Stomach (tissue), 9 donors: ENCODE results near the gene ILDR2. TPM values are rescaled to one million over a fixed set of nuclear protein-coding genes. Genes with fewer than 3 reads are reported as not detected.

ENCODE experiments used
- DNase-seq, 2 donors: peaks; one replicate each; pipeline versions ENCODE4 v3.0.0 to v3.0.0-alpha.2; 2013 to 2019
- H3K27ac ChIP-seq, 5 donors: fragments of 200-600 bp in 4 of 5; sonication (generic) in 4 of 5; one replicate each; pipeline ENCODE4 v1.5.1; 2013 to 2019; ENCODE audit warnings: mild to moderate bottlenecking in 1 of 5, moderate library complexity in 1 of 5
- H3K27me3 ChIP-seq, 3 donors: fragments of 200-600 bp; sonication (generic); one replicate each; pipeline ENCODE4 v1.5.1; 2017 to 2019; ENCODE audit warnings: mixed run types in 1 of 3
- H3K36me3 ChIP-seq, 4 donors: fragments of 200-600 bp; sonication (generic); 1 replicate in 3 of 4; 2 replicates in 1 of 4; pipeline ENCODE4 v1.5.1; 2016 to 2019
- H3K4me1 ChIP-seq, 4 donors: fragments of 200-600 bp; sonication (generic); one replicate each; pipeline ENCODE4 v1.5.1; 2016 to 2019
- H3K4me3 ChIP-seq, 4 donors: fragments of 200-600 bp; sonication (generic) in 3 of 4; one replicate each; pipeline ENCODE4 v1.5.1; 2016 to 2019; ENCODE audit warnings: mild to moderate bottlenecking in 1 of 4
- H3K9me3 ChIP-seq, 4 donors: fragments of 200-600 bp; sonication (generic); one replicate each; pipeline ENCODE4 v1.5.1; 2016 to 2019
- EP300 ChIP-seq: sonication (generic); formaldehyde crosslinking; IDR thresholded peaks from one replicate; pipeline ENCODE4 v1.6.1; 2017; ENCODE audit warnings: antibody characterized with exemption
- POLR2A ChIP-seq, 4 donors: fragments of 450-650 bp; IDR thresholded peaks; one replicate each; pipeline ENCODE4 v1.6.1; 2016; ENCODE audit warnings: antibody characterized with exemption in 4 of 4, control low read depth in 2 of 4, mild to moderate bottlenecking in 1 of 4, moderate library complexity in 1 of 4
- POLR2AphosphoS5 ChIP-seq, 3 donors: sonication (generic); formaldehyde crosslinking; IDR thresholded peaks; one replicate each; pipeline ENCODE4 v1.6.1; 2016; ENCODE audit warnings: antibody characterized with exemption in 3 of 3
- WGBS, 5 donors: extraction: QIAGEN DNeasy Blood & Tissue Kit in 3 of 5; methylation state at CpG; one replicate each; pipeline versions ENCODE4 v1.1.5 to v1.1.7; 2013 to 2018; 5-methylcytosine and 5-hydroxymethylcytosine counted together
- intact Hi-C: fragments of 100-400 bp; cut with DNase I; formaldehyde crosslinking; loops from one replicate; pipeline ENCODE4 v1.15.1; 2023; ENCODE audit warnings: low total_unique reads
- polyA plus RNA-seq, 3 donors: library from polyadenylated mRNA; stranded (reverse); fragments of 200-250 nt; gene quantifications; one replicate each; pipeline ENCODE4 v1.2.3, GENCODE V29; 2013
- total RNA-seq, 5 donors: library from RNA; depleted of rRNA; stranded (reverse); fragments of >200 nt; gene quantifications; one replicate each; pipeline versions ENCODE4 v1.1.0 to v1.2.3, GENCODE V29; 2014 to 2016
- TF ChIP-seq, protein P1 (sequence below), 7 experiments: fragments of 450-650 bp in 4 of 7; fragments of 200-600 bp in 3 of 7; sonication (generic) in 3 of 7; IDR thresholded peaks; one replicate each; pipeline ENCODE4 v1.5.1; 2016 to 2019; ENCODE audit warnings: antibody characterized with exemption in 7 of 7, control low read depth in 2 of 7, mild to moderate bottlenecking in 1 of 7
- donor health status: healthy with polysubstance abuse.
- donor health status: Bipolar disorder and iron deficiency.
- donor health status: healthy.

Gene ILDR2
- total and polyA plus RNA-seq, 8 donors, result under 0.01 to 0.92 (median 0.14) TPM; not detected in 2

DNA sequence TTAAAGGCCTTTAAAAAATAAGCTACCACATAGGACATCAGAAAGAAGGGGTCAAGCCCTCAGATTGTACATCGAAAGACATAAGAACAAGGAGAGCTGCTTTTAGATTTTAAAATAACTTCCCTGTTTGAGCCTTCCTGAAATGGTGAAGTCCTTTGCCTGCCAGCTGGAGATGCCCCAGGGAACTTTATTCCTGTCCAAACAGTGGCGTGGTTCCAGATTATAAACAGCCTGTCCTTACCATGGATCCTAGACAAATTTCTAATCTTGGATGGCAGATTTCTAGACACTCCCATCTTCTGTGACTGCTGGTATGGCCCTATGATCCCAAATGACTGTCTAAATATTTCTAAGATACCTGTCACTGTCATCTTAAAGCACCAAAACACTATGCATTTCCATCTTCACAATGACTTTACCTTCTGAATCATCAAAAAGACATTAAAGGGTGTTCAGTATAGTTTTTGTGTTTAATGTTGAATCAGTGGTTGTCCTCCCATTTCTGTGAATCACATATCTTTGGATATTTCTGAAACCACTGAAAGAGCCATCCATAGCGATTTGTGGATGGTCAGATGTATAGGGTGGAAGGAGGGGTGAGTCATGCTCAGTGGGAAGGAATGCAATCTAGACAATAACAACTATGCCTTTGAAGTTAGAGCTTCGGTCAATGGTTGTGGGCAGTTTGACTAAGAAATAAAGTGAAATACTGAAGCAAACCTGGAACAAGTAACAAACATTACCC is 23.2 kb downstream of the ILDR2 start:
- no peak overlapping the region for H3K27ac ChIP-seq
- TF ChIP-seq, protein P1, sequence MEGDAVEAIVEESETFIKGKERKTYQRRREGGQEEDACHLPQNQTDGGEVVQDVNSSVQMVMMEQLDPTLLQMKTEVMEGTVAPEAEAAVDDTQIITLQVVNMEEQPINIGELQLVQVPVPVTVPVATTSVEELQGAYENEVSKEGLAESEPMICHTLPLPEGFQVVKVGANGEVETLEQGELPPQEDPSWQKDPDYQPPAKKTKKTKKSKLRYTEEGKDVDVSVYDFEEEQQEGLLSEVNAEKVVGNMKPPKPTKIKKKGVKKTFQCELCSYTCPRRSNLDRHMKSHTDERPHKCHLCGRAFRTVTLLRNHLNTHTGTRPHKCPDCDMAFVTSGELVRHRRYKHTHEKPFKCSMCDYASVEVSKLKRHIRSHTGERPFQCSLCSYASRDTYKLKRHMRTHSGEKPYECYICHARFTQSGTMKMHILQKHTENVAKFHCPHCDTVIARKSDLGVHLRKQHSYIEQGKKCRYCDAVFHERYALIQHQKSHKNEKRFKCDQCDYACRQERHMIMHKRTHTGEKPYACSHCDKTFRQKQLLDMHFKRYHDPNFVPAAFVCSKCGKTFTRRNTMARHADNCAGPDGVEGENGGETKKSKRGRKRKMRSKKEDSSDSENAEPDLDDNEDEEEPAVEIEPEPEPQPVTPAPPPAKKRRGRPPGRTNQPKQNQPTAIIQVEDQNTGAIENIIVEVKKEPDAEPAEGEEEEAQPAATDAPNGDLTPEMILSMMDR (IDR thresholded peaks at IDR 0.05), result no peak
- no peak for TF ChIP-seq POLR2AphosphoS5 (IDR thresholded peaks at IDR 0.05)
- no peak for TF ChIP-seq EP300
- no peak for TF ChIP-seq POLR2A (IDR thresholded peaks at IDR 0.05)
- peaks cover 0 to 21% (median 17%) of the 10 kb centered on the region in 3 donors for H3K27me3 ChIP-seq
- no peak overlapping the region for H3K4me3 ChIP-seq
- no peaks in the 10 kb centered on the region for H3K9me3 ChIP-seq
- H3K36me3 ChIP-seq, result no peaks in the 10 kb centered on the region
- DNase-seq, result no peak
- intact Hi-C loops, result no loop called here
- 51 to 68% (median 63%) methylated on average over 4 of the region's 4 CpGs for WGBS, 5 donors
- peaks cover 4 to 16% (median 10%) of the 10 kb centered on the region in 4 donors for H3K4me1 ChIP-seq

GRCh38 chr1:166951050-166951449 is 24.3 kb downstream of the ILDR2 start:
- no peak for DNase-seq
- WGBS, 5 donors, result 83 to 92% (median 90%) methylated on average over 2 of the region's 2 CpGs
- intact Hi-C loops, result no loop called here

GRCh38 chr1:166950156-166950555 is 25.2 kb downstream of the ILDR2 start:
- 60 to 81% (median 64%) methylated on average over 2 of the region's 2 CpGs for WGBS, 5 donors
- peaks cover 4 to 17% (median 11%) of the 10 kb centered on the region in 4 donors for H3K4me1 ChIP-seq
- H3K27me3 ChIP-seq, result peaks cover 0 to 22% (median 21%) of the 10 kb centered on the region in 3 donors

More at GRCh38 chr1:166951050-166951449, 24.3 kb downstream of the ILDR2 start:
- no peaks in the 10 kb centered on the region for H3K9me3 ChIP-seq
- H3K27ac ChIP-seq, result no peak overlapping the region
- H3K4me1 ChIP-seq, result peaks cover 4 to 17% (median 11%) of the 10 kb centered on the region in 4 donors
- no peak for TF ChIP-seq POLR2A (IDR thresholded peaks at IDR 0.05)
- TF ChIP-seq POLR2AphosphoS5 (IDR thresholded peaks at IDR 0.05), result no peak
- TF ChIP-seq, protein P1 (IDR thresholded peaks at IDR 0.05), result no peak
- no peak for TF ChIP-seq EP300
- no peaks in the 10 kb centered on the region for H3K36me3 ChIP-seq
- H3K4me3 ChIP-seq, result no peak overlapping the region
- peaks cover 0 to 23% (median 21%) of the 10 kb centered on the region in 3 donors for H3K27me3 ChIP-seq

GRCh38 chr1:166948856-166949350 is 26.4 kb downstream of the ILDR2 start:
- intact Hi-C loops, result no loop called here
- Histone ChIP-seq H3K36me3 (no peaks in the 10 kb centered on the region), H3K9me3 (no peaks in the 10 kb centered on the region), H3K27me3 (peaks cover 0 to 21% (median 20%) of the 10 kb centered on the region in 3 donors), H3K4me1 (peaks cover 4 to 17% (median 11%) of the 10 kb centered on the region in 4 donors), H3K27ac (no peak overlapping the region), H3K4me3 (no peak overlapping the region)
- TF ChIP-seq POLR2A (IDR thresholded peaks at IDR 0.05) (no peak), POLR2AphosphoS5 (IDR thresholded peaks at IDR 0.05) (no peak), EP300 (no peak)
- TF ChIP-seq, protein P1 (IDR thresholded peaks at IDR 0.05), result no peak
- 75 to 87% (median 85%) methylated on average over 2 of the region's 2 CpGs for WGBS, 5 donors
- no peak for DNase-seq

More at GRCh38 chr1:166950156-166950555, 25.2 kb downstream of the ILDR2 start:
- H3K4me3 ChIP-seq, result no peak overlapping the region
- TF ChIP-seq, protein P1 (IDR thresholded peaks at IDR 0.05), result no peak
- TF ChIP-seq POLR2AphosphoS5 (IDR thresholded peaks at IDR 0.05) (no peak), POLR2A (IDR thresholded peaks at IDR 0.05) (no peak), EP300 (no peak)
- H3K27ac ChIP-seq, result no peak overlapping the region
- intact Hi-C loops, result no loop called here
- no peaks in the 10 kb centered on the region for H3K9me3 ChIP-seq
- DNase-seq, result no peak
- no peaks in the 10 kb centered on the region for H3K36me3 ChIP-seq
